SIG-M5 treated with dmso at 0.1 percent for 504 hours (cell line): Measurements from ENCODE around the gene SETBP1.

Source experiments
- DNase-seq: peaks from one replicate; lab custom pipeline; 2025; ENCODE audit not compliant: unreplicated experiment; lab: John Stamatoyannopoulos, UW

The SETBP1 gene

DNA sequence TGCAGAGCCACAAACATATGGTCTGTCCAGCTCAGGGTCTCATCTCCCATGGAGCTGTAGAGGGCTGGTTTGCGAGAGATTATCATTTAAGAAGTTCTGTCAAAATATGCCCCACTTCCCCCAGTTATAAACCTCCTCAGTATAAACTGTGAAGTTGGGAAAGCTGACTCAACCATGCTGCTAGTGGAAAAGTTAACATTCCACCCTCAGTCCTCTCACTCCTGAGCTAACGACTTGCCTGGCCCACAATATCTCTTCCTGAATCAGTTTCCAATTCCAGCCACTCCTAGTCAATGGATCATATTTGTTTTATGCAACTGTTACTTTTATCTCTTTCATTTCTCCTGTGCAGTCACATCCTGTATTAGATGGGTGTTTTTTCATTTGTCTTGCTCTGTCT is 326.2 kb downstream of the SETBP1 start:
- DNase-seq, result no peak

DNA sequence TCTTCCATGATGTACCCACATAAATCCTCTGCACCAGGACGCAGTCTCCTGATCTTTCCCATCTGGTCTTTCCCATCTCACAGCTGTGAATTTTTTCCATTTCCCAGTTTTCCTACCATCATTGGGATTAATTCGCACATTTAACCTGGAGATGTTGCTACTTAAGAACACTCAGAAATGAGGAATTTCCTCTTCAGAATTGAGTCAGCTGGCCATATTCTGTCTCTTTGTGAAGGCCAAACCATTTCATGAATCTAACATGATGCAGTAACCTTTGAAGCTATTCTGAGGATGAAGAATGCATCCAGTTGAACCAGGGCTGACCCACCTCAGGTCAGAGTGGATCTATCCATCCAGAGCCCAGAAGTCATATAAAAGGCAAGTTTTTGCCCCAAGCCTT is 326.8 kb downstream of the SETBP1 start:
- no peak for DNase-seq

DNA sequence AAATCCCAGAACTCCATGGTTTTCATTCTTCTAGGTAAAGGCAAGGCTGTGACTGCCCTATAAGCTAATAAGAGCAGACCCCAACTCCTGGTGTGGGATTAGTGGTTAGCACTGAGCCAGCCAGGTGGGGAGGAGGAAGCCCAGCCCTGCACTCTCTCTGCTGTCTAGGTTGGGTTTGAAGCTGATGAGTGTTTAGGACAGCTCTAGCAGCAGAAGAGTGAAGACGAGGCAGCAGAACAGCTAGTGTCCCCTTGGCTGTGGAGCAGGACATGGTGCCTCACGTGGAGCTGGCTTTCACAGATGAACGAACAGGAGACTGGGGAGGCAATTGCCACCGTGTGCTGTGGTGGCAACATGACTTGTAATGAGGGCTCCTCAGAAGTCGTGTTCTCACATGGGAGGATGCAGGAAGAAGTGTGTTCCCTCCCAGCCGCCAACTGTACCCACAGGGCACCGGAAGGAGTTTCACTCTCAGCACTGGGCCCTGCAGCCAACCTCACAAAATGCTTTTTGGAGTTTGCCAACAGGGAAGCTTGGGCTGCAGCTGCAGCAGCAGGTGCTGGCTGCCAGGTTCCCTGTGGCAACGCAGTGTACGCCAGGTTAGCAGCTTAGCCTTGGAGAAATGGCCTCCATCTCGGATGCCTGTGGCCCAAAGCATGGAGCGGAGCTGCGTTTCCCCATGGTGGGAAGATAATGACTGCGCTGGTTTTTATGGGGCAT is 328.2 kb downstream of the SETBP1 start:
- no peak for DNase-seq

DNA sequence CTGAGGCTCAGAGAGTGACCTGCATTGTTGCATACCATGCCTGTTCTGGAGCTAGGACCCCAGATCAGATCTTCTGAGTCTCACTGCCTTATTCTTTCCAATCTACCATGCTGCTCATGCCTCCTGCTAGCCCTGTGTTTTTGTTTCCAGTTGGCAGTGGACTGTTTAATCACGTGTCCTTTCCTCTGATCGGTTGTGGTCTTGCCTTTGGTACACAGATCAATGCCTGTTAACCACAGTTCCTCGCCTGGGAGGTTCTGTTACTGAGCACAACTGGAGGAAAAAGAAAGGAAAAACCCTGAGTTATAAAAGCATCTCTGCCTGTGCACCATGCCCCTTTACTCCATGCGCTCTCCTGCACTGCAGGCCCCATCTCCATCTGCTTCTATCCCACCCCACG is 329.1 kb downstream of the SETBP1 start:
- DNase-seq, result no peak

DNA sequence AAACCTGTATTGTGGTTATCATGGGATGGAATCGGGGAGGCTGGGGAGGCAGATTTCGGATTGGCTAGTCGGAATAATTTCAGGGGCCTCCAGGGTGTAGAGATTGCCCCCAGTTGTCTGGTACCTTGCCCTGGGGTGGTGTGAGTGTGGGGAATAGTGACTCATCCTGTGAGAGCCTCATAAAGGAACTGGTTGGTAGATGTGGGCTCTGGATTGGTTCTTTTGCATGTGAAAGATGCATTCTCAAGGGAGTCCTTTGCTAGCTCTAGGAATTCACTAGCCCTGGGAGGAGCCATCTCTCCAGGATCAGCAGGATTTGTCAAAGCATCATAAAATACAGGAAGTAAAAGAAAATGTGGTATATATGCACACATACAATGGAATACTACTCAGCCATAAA is 331.6 kb downstream of the SETBP1 start:
- DNase-seq, result no peak

DNA sequence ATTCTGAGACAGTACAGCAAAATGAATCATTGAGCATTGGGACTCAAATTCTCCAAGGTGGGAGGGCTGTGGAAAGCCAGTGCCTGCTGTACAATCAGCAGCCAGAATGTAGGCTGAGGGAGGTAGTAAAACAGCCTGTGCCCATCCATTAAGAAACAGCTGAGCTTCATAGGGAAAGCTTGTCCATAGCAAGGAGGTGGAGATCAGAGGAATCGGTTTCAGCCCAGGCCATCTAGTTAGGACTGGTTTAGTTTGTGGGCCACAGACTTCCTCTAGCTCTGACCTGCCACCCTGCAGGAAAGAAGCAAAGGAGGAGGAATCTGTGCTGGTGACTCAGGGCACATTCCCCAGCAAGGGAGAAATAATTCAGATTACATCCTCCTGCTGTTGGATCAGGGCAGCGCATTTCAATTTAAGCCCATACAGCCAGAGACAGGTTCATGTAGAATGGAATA is 333.4 kb downstream of the SETBP1 start:
- peak; percentile 14 for DNase-seq

DNA sequence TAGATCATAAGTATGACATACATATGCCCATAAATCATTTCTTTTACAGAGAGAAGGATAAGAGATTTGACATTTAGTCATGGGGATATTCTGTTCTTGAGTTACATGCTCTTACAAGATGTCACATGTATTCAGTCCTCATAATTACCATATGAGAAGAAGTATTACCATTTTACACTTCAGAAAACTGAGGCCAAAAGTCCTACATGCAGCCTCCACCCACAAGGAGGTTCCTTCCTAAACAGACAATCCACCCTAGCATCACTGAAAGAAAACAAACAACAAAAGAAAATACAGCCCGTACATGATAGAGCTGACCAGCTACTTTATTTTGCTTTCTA is 335.1 kb downstream of the SETBP1 start:
- no peak for DNase-seq

DNA sequence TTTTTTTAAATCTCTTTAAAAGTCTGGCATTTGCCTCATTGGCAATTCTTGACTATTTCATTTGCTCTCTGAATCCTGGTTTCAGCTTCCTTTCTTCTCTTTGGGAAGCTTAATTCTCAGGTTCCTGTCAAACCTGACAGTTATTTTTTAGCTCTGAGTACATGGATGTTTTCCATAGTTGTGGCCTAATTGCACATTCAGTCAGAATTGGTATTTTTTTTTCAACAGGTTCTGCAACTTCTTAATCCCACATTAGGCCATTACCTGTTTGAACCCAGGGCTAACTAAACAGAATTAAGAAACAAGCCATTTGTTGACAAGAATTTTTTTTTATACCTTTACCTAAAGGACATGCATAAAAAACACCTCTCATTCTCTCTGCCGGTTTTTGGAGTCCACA is 338.8 kb downstream of the SETBP1 start:
- no peak for DNase-seq

DNA sequence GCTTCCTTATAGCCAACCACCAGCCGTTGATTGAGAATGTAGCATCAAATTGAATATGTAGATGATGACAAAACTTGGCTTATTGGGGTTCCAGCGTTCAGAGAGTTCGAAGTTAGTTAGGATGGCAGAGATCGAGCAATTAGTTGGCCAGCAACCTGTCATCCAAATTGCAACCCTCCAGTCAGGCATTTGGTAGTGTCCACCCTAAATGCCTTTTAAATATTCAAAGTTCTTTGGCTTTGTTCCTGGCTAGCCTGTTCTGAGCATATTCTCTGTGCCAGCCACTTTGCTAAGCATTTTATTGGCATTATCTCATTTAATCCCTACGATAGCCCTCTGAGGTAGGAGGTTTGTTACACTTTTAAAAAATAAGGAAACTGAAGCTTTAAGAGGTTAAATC is 342.8 kb downstream of the SETBP1 start:
- no peak for DNase-seq

DNA sequence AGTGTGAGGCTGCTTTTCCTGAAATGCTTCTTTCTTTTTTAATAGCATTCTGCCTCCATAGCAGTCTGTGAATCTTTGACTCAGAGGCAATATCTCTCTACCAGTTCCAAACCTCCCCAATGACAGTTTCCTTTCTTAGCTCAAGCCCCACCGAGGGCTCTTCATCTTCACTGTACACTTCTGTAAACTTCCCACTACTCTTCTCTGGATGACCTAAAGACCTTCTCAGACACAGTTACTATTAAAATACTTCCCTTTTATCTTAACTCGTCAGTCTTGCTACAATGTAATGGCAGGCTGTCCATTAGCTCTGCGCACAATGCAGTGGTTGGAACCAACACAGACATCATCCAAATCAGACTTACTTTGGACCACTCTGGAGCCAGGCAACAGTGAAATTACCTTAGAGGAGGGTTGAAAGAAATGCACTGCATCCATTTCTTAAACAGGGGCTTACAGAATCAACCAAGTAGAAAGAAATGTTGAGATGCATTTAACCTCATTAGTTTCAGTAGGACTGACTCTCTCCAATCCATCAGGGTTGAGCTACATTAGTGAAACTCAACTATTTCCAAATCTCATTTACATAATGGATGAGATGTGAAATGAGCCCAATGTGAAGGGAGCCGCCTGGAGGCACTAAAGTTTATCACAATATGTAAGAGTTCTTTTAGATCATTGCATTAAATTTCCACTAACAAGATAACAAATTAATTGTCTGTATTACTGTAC is 343.8 kb downstream of the SETBP1 start:
- DNase-seq, result no peak

DNA sequence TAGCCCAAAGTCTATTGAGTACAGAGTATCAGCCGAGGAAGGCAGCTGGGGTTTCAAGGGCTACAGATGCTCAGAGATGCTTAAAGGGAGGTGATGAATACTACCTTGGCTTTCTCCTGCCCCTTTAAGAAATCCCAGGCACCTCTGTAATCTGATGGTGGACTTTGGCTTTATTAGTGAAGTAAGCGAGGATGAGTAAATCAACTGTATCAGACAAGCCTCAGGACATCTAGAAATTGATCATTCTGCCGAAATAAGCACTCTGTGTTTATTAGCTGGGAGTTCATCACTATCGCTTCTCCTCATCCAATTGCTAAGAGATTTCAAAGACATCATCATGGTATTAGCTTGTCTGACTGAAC is 344.4 kb downstream of the SETBP1 start:
- DNase-seq, result no peak

DNA sequence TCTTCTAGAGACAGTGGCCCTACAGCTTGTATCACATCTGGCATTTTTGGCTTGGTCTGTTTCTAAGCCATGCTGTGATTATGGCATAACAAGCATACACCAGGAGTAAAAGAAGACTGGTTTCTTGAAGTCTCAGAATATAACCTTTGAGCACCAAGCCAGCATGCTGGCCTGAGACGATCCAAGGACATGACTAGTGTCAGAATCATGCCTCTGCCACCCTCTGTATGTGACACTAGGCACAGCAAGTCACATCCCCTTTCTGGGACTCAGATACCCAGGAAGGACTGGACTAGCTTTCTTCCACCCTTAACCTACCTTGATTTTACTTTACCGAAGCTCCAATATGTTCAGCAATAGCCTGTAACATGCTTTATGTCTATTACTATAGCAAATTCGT is 345.5 kb downstream of the SETBP1 start:
- no peak for DNase-seq

DNA sequence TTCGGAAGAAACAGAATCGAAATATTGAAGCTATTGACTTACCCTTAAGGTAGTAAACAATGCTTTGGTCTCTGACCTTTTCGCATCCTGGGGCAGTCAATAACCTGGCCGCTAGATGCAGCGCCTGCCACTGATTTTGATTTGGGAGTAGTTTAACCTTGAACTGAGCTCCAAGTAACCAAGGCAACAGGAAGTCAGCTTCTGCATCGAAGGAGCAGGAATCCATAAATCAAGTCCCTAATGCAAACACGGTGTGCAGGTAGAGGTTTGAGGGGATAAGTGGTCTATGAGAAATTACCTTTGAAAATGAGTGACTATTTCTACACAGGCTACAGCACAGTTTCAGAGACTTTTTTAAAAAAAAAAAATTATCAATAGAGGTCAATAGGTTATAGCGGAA is 353.5 kb downstream of the SETBP1 start:
- no peak for DNase-seq

DNA sequence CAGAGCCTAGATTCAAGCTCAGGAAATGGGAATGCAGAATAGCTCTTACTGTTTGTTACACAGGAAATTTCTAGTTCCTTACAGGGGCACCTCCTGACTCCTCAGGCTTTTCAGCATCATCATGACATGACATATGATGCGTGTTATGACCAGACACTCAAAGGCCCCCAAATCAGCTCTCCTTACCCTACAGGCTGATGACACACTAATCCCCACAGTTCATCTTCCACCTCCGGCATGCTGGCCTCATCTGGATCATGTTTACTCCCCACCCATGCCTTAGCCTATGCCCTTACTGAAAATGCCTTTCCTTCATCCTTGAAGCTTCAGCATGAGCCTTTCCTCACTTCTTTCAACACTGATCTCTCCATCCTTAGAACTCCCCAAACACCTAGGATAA is 356.9 kb downstream of the SETBP1 start:
- DNase-seq, result no peak

DNA sequence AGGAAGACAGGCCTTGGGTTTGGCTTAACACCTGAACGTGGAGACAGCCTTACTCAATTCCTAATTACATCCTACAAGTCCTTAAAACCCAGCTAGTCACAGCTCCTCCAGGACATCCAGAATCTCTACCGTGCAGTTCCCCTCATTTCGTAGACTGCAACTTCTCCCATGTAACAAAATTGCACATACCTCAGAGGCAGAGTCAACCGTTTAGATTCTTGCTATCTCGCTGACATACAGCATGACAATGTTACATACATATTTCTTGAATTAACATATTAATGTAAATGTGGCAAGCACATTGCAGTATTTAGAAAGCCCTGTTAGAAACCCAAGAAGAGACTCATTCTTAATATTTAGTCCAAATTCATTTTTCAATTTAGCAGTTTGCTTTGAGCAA is 358.7 kb downstream of the SETBP1 start:
- DNase-seq, result no peak

DNA sequence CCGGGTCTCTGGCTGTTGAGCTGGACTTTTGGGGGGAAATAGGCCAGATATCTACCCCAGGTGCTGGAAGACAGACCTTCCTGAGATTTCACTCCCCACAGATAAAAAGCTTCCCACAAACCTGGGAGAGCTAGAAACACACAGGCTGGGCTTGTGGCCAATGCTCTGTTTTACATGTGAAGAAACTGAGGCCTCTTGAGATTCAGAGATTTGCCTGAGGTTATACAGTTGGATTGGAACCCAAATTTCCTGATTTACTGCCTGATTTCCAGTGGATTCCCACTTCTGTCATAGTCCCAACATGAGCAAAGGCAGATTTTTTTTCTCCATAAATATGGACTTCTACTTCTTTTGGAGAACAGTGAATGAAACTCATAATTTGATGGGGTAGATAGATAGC is 360.2 kb downstream of the SETBP1 start:
- DNase-seq, result no peak

DNA sequence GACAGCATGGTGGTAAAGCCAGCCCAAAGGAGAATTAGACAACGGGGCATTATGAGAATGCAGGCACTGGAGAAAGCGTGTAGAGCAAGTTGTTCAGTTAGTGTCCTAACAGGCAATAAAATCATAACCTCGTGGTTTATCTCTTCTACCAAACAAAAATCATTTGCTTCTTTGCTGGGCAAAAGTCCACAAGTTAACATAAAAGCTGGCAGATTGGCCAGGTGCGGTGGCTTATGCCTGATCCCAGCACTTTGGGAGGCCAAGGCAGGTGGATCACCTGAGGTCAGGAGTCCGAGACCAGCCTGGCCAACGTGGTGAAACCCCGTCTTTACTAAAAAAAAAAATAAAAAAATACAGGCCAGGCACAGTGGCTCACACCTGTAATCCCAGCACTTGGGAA is 364.1 kb downstream of the SETBP1 start:
- DNase-seq, result no peak

DNA sequence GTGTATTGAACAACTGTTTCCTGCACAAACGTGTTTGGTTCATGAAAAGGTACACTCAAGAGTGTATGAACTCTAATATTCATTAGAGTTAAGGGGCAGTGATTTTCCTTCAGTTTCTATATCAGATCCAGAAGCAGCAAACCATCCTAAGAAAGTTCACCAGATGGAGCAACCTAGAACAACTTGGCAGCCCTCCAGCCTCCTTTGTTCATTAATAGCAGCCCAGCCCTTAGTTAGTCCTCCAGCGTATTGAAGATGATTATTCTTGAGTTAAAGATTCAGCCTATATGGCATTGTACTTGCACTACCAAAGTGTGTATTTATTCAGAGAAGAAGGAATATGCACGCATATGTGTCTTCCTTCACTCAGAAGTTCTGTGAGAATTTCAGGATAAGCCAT is 365.5 kb downstream of the SETBP1 start:
- no peak for DNase-seq

DNA sequence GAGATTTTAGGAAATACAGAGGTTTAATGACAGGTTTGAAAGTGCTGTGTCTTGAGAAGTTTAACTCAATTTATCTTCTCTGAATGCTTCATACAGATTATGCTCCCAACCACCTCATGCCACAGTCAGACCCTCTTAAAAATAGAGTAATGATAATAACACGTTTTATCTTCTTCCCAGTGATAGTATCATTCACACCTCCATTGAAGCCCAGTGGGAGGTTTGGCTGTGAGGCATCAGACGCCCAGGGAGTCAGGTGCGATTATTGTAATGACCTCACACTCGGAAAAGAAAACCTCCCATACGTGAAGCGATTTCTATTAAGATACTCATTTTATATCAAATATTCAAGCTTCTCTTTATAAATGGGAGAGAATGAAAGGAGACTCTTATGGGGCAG is 366.3 kb downstream of the SETBP1 start:
- DNase-seq, result no peak

DNA sequence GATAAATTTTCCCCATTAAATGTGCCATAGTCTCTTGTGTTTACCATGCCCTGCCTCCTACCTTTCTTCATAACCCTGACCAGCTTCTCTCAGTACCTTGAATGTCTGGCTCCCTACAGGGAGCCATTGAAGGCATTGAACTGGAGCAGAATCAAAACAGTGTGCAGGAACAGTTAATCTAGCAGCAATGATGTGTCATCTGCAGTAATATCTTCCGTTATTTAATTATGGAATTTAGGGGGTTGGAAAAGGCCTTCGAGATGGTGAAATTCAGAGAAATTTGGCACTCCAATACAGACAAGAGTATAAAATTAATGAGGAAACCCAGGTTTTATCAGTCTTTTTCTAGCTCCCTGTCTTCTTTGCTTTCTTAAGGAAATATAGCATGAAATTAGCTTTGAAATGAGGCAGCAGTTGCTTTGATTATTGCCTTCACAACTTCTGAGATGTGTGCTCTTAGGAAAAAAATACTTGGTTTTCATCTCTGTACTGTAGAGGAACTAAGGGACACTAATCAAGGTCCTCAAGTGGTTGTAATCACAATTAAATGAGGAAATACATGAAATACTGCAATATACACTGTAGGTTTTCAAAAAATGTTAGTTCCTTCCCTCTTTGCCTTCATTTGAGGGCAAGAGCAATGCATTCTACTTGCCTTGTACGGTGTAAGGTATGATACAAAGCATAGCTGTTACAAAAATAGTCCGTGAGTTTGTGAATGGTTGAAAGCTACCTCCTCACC is 369.1 kb downstream of the SETBP1 start:
- no peak for DNase-seq

DNA sequence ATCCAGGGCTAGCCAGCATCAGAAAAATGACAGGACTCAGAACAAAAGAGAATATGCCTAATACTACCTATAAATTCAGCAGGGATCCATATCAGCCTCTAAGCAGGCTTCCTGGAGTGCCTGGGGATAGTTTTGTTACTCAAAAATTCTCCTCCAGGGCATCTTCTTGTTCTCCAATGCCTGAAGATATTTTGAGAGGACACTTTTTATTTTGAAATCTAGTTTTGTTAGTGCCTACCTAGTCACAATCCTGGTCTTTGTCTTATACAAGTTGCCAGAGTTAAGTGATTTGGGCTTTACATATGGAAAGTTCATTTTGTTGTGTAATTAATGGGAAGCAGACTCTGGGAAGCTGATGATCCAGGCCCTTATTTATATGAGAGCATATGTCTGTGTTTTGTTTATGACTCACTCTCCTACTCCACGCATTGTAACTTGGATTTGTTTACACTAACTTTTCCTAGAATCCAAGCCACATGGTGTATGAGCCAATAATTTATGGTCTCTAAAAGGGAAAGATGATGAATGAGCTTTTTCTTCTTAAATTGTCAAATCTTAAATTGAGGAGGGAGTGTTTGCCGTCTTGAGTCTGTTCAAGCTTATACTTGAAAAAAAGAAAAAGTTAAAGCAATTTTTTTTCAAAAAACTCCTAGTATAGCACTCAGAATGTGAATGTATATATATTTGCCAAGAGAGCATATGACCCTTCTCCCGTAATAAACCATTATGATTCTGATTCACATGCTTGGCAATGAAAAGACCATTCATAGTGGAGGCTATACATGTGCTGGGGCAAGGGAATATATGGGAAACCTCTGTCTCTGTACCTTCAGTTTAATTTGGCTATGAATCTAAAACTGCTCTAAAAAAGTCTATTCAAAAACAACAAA is 370.3 kb downstream of the SETBP1 start:
- no peak for DNase-seq
